GM13976 (cell line): ENCODE measurements around the gene DEPDC1B.

ENCODE experiments used
- DNase-seq: peaks from one replicate; pipeline ENCODE4 v3.0.0; 2012; ENCODE audit warnings: low spot score
- in situ Hi-C: fragments of 300-500 bp; cut with MboI; formaldehyde crosslinking; loops from one replicate; pipeline ENCODE4 v1.12.0; 2022; ENCODE audit warnings: low sequenced_read_pairs, mixed read lengths, inconsistent platforms; ENCODE audit not compliant: unreplicated experiment
- TF ChIP-seq, protein P1 (sequence below): IDR thresholded peaks from 2 replicates; pipeline ENCODE4 v1.5.1; 2012; ENCODE audit warnings: borderline replicate concordance, mild to moderate bottlenecking; ENCODE audit not compliant: insufficient read depth; ENCODE audit errors: extremely low read depth, missing control alignments, control extremely low read depth

The DEPDC1B gene

GRCh38 chr5:60550311-60550710, 149.7 kb downstream of the DEPDC1B start:
- in situ Hi-C loops, result no loop called here
- no peak for DNase-seq
- TF ChIP-seq, protein P1, sequence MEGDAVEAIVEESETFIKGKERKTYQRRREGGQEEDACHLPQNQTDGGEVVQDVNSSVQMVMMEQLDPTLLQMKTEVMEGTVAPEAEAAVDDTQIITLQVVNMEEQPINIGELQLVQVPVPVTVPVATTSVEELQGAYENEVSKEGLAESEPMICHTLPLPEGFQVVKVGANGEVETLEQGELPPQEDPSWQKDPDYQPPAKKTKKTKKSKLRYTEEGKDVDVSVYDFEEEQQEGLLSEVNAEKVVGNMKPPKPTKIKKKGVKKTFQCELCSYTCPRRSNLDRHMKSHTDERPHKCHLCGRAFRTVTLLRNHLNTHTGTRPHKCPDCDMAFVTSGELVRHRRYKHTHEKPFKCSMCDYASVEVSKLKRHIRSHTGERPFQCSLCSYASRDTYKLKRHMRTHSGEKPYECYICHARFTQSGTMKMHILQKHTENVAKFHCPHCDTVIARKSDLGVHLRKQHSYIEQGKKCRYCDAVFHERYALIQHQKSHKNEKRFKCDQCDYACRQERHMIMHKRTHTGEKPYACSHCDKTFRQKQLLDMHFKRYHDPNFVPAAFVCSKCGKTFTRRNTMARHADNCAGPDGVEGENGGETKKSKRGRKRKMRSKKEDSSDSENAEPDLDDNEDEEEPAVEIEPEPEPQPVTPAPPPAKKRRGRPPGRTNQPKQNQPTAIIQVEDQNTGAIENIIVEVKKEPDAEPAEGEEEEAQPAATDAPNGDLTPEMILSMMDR, result no peak

GRCh38 chr5:60549841-60550240, 150.1 kb downstream of the DEPDC1B start:
- in situ Hi-C loops, result no loop called here
- no peak for DNase-seq
- TF ChIP-seq, protein P1, result no peak
